HFF-Myc (cell line): ENCODE results near the gene SLC49A3.
"Not testable (repeated sequence)": the region's sequence is repeated elsewhere in the genome, so short reads cannot be mapped to it uniquely, and the experiment has no call there.

ENCODE experiments used
- DNase-seq: peaks from one replicate; pipeline ENCODE4 v3.0.0-alpha.2; 2011; ENCODE audit warnings: low read depth; ENCODE audit errors: extremely low read depth
- H3K4me3 ChIP-seq: replicated peaks from 2 replicates; pipeline ENCODE4 v1.5.1; 2011; ENCODE audit warnings: low read depth, mild to moderate bottlenecking, control low read depth, low read length
- TF ChIP-seq, protein P1 (sequence below): IDR thresholded peaks from 2 replicates; pipeline ENCODE4 v1.5.1; 2012; ENCODE audit warnings: mild to moderate bottlenecking, low read depth, low read length, control low read depth; ENCODE audit errors: missing control alignments

SLC49A3 gene

DNA sequence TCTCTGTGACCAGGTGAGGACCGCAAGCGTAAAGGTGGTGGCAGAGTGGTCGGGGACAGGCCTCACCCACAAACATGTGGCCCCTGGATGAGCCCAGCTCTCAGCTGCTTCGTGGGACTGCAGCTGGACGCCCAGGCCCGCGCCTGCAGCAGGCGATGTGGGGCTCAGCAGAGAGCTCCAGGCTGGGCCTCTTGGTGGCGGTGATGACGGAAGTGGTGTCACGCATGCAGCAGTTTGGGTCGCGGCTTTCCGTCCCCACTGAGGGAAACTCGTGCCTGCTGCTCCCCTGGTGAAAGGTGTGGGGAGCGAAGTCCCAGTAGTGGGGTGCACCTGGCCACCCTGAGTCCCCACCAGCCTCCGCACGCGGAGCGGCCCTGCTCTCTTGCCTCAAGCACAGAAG lies 43.5 kb upstream of the SLC49A3 start:
- no peak for DNase-seq
- TF ChIP-seq, protein P1, sequence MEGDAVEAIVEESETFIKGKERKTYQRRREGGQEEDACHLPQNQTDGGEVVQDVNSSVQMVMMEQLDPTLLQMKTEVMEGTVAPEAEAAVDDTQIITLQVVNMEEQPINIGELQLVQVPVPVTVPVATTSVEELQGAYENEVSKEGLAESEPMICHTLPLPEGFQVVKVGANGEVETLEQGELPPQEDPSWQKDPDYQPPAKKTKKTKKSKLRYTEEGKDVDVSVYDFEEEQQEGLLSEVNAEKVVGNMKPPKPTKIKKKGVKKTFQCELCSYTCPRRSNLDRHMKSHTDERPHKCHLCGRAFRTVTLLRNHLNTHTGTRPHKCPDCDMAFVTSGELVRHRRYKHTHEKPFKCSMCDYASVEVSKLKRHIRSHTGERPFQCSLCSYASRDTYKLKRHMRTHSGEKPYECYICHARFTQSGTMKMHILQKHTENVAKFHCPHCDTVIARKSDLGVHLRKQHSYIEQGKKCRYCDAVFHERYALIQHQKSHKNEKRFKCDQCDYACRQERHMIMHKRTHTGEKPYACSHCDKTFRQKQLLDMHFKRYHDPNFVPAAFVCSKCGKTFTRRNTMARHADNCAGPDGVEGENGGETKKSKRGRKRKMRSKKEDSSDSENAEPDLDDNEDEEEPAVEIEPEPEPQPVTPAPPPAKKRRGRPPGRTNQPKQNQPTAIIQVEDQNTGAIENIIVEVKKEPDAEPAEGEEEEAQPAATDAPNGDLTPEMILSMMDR = no peak
- no peak overlapping the region for H3K4me3 ChIP-seq

GRCh38 chr4:731954-732353 lies 43.0 kb upstream of the SLC49A3 start:
- DNase-seq = not testable (repeated sequence)

DNA sequence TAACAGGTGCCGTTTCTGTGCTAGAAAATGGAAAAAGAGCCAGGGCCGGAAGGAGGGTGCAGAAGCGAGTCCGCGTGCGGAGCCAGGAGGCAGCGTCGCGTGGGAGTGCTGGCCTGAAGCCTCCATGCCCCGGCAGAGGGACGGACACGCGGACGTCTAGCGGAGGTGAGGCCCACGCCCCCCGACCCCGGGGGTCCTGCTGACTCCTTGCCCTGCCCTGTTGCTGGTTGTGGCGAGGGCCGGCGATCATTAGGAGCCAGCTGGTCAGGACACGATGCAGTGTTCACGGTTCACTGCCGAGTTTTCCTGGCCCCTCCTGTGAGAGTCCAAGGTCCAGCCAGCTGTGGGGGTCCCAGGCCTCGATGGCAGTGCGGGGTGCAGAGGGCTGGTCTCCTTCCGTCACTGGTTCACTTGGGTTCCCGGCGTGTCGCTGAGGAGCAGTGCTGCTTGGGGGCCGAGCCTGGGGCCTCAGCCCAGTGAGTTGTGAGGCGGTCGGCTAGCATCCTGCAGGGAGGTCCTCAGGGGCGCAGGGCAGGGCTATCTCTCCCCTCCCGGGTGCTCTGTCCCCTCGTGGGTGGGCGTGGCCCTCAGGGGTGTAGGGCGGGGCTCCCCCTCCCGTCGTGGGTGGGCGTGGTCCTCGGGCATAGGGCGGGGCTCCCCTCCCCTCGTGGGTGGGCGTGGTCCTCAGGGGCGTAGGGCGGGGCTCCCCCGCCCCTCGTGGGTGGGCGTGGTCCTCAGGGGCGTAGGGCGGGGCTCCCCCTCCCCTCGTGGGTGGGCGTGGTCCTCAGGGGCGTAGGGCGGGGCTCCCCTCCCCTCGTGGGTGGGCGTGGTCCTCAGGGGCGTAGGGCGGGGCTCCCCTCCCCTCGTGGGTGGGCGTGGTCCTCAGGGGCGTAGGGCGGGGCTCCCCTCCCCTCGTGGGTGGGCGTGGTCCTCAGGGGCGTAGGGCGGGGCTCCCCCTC lies 42.3 kb upstream of the SLC49A3 start:
- DNase-seq, H3K4me3 ChIP-seq: not testable (repeated sequence)

More at GRCh38 chr4:731954-732353, 43.0 kb upstream of the SLC49A3 start:
- H3K4me3 ChIP-seq = not testable (repeated sequence)

- TF ChIP-seq, protein P1 = no peak
- no peak overlapping the region for H3K4me3 ChIP-seq
- DNase-seq = no peak
These were observed 41.6 kb upstream of the SLC49A3 start for GRCh38 chr4:730511-730910.

GRCh38 chr4:729336-730315 lies 40.7 kb upstream of the SLC49A3 start:
- TF ChIP-seq, protein P1 = no peak

GRCh38 chr4:727576-727975 lies 38.6 kb upstream of the SLC49A3 start:
- TF ChIP-seq, protein P1 = no peak
- no peak overlapping the region for H3K4me3 ChIP-seq
- no peak for DNase-seq

More at GRCh38 chr4:729336-730315, 40.7 kb upstream of the SLC49A3 start:
- DNase-seq = no peak
- no peak overlapping the region for H3K4me3 ChIP-seq

DNA sequence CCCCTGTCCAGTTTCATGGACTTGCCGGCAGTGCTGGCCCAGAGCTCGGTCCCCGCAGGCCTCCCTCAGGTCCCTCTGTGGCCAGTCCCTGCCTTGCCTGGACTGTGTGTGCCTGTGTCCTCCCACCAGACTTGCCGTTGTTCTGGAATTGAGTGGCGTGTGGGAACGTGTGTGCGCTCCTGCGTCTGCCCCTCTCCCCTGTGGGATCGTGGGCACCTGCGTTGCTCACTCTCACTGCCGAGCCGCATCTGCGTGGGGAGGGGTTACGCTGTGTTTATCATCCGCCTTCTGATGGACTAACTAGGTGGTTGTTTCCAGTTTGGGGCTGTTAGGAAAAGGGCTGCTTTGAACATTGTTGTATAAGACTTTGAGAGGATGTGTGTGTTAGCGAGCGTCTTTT lies 37.9 kb upstream of the SLC49A3 start:
- no peak for DNase-seq
- TF ChIP-seq, protein P1 = no peak
- no peak overlapping the region for H3K4me3 ChIP-seq
